Activated T-cell treated with anti-CD3 and anti-CD28 coated beads, Interleukin-2, amount 50 U/mL, for 72 hours (primary cell): Measurements from ENCODE around the gene VPS13A. TPM values are rescaled to one million over a fixed set of nuclear protein-coding genes. Genes with fewer than 3 reads are reported as not detected.

Experiments used
- ATAC-seq, 2 donors: fragments of 150-1000 bp; cut with Tn5 transposase; replicated peaks in 1 of 2; 2 replicates each; pipeline ENCODE4 v1.10.0; 2021; ENCODE audit warnings: moderate library complexity in 2 of 2, mild to moderate bottlenecking in 1 of 2
- DNase-seq, 2 donors: peaks; one replicate each; pipeline ENCODE4 v3.0.0; 2021 to 2022; ENCODE audit warnings: mixed read lengths in 1 of 2
- H3K27ac Mint-ChIP-seq: one replicate; pipeline ENCODE4 v1.8.0; 2022; ENCODE audit warnings: mild to moderate bottlenecking, moderate library complexity, mixed read lengths
- H3K27me3 Mint-ChIP-seq: one replicate; pipeline ENCODE4 v1.8.0; 2022; ENCODE audit warnings: low read depth, mixed read lengths
- H3K36me3 Mint-ChIP-seq, 2 donors: one replicate each; pipeline ENCODE4 v1.8.0; 2022; ENCODE audit warnings: mixed read lengths in 2 of 2, mild to moderate bottlenecking in 1 of 2; ENCODE audit not compliant: insufficient read depth in 2 of 2
- H3K4me1 Mint-ChIP-seq: one replicate; pipeline ENCODE4 v1.8.0; 2022; ENCODE audit warnings: low read depth, mixed read lengths
- H3K4me3 Mint-ChIP-seq, 2 donors: one replicate each; pipeline ENCODE4 v1.8.0; 2022; ENCODE audit warnings: mild to moderate bottlenecking in 2 of 2, mixed read lengths in 2 of 2, moderate library complexity in 2 of 2
- H3K9me3 Mint-ChIP-seq, 2 donors: one replicate each; pipeline ENCODE4 v1.8.0; 2022; ENCODE audit warnings: mixed read lengths in 2 of 2
- total RNA-seq, 2 donors: library from RNA; stranded (reverse); gene quantifications; one replicate each; pipeline ENCODE4 v1.2.3, GENCODE V29; 2022

The VPS13A gene
- total RNA-seq, 2 donors from 2014 or later, result 29.7 to 30.1 TPM

GRCh38 chr9:77166193-77166592, 11.1 kb upstream of the VPS13A start:
- H3K27me3 Mint-ChIP-seq, result peaks cover 2% of the 10 kb centered on the region

GRCh38 chr9:77170991-77171699, 6.2 kb upstream of the VPS13A start:
- DNase-seq (no peak), ATAC-seq (no peak)
- Mint-ChIP-seq H3K9me3 (no peaks in the 10 kb centered on the region), H3K4me1 (no peaks in the 10 kb centered on the region), H3K36me3 (no peaks in the 10 kb centered on the region), H3K27ac (no peak overlapping the region), H3K4me3 (no peak overlapping the region), H3K27me3 (no peaks in the 10 kb centered on the region)

More at GRCh38 chr9:77166193-77166592, 11.1 kb upstream of the VPS13A start:
- no peaks in the 10 kb centered on the region for H3K4me1 Mint-ChIP-seq
- H3K4me3 Mint-ChIP-seq, result no peak overlapping the region
- ATAC-seq (no peak), DNase-seq (no peak)
- H3K36me3 Mint-ChIP-seq, result no peaks in the 10 kb centered on the region
- no peak overlapping the region for H3K27ac Mint-ChIP-seq
- no peaks in the 10 kb centered on the region for H3K9me3 Mint-ChIP-seq

- Mint-ChIP-seq H3K27me3 (no peaks in the 10 kb centered on the region), H3K4me3 (no peak overlapping the region), H3K4me1 (peaks cover 16% of the 10 kb centered on the region), H3K27ac (no peak overlapping the region), H3K9me3 (no peaks in the 10 kb centered on the region), H3K36me3 (peaks cover 0 to 3% of the 10 kb centered on the region in 2 donors)
- ATAC-seq (no peak), DNase-seq (no peak)
These were observed 2.2 kb upstream of the VPS13A start for GRCh38 chr9:77175151-77175550.

- H3K4me1 Mint-ChIP-seq, result peaks cover 16% of the 10 kb centered on the region
- no peaks in the 10 kb centered on the region for H3K27me3 Mint-ChIP-seq
- H3K9me3 Mint-ChIP-seq, result no peaks in the 10 kb centered on the region
- peaks cover 0 to 3% of the 10 kb centered on the region in 2 donors for H3K36me3 Mint-ChIP-seq
- DNase-seq (no peak), ATAC-seq (no peak)
- peak overlapping the region; percentile 94 to 96 for H3K4me3 Mint-ChIP-seq
- peak overlapping the region; percentile 48 for H3K27ac Mint-ChIP-seq
These were observed 1.2 kb upstream of the VPS13A start for GRCh38 chr9:77176106-77176505.

- Mint-ChIP-seq H3K4me3 (peak overlapping the region; percentile 94 to 96), H3K9me3 (no peaks in the 10 kb centered on the region), H3K27ac (peak overlapping the region; percentile 56), H3K4me1 (peaks cover 16% of the 10 kb centered on the region), H3K27me3 (no peaks in the 10 kb centered on the region), H3K36me3 (peaks cover 0 to 3% of the 10 kb centered on the region in 2 donors)
- ATAC-seq (no peak), DNase-seq (no peak)
These were observed 620 bp upstream of the VPS13A start for GRCh38 chr9:77176686-77177142.

- ATAC-seq, result peak in 1 of 2 donors; percentile 15
- peak overlapping the region; percentile 96 for H3K27ac Mint-ChIP-seq
- peak overlapping the region; percentile 94 to 96 for H3K4me3 Mint-ChIP-seq
- peak; percentile 59 to 61 for DNase-seq
- no peaks in the 10 kb centered on the region for H3K9me3 Mint-ChIP-seq
- peaks cover 0 to 3% of the 10 kb centered on the region in 2 donors for H3K36me3 Mint-ChIP-seq
- no peaks in the 10 kb centered on the region for H3K27me3 Mint-ChIP-seq
- H3K4me1 Mint-ChIP-seq, result peaks cover 26% of the 10 kb centered on the region
These were observed 810 bp downstream of the VPS13A start for GRCh38 chr9:77177894-77178794.

- no peaks in the 10 kb centered on the region for H3K27me3 Mint-ChIP-seq
- no peaks in the 10 kb centered on the region for H3K9me3 Mint-ChIP-seq
- peak overlapping the region; percentile 75 for H3K27ac Mint-ChIP-seq
- peaks cover 30% of the 10 kb centered on the region for H3K4me1 Mint-ChIP-seq
- H3K4me3 Mint-ChIP-seq, result peak overlapping the region; percentile 94 to 96
- no peak for ATAC-seq
- DNase-seq, result no peak
- H3K36me3 Mint-ChIP-seq, result peaks cover 0 to 3% of the 10 kb centered on the region in 2 donors
These were observed 2.7 kb downstream of the VPS13A start for GRCh38 chr9:77180056-77180455.

GRCh38 chr9:77183581-77183980, 6.2 kb downstream of the VPS13A start:
- H3K4me1 Mint-ChIP-seq, result peaks cover 25% of the 10 kb centered on the region
- no peak overlapping the region for H3K4me3 Mint-ChIP-seq
- peaks cover 0 to 4% of the 10 kb centered on the region in 2 donors for H3K9me3 Mint-ChIP-seq
- no peaks in the 10 kb centered on the region for H3K27me3 Mint-ChIP-seq
- H3K36me3 Mint-ChIP-seq, result peaks cover 0 to 2% of the 10 kb centered on the region in 2 donors
- ATAC-seq (no peak), DNase-seq (no peak)
- H3K27ac Mint-ChIP-seq, result no peak overlapping the region

GRCh38 chr9:77188242-77188641, 10.9 kb downstream of the VPS13A start:
- no peak for ATAC-seq
- no peak overlapping the region for H3K27ac Mint-ChIP-seq
- H3K4me3 Mint-ChIP-seq, result no peak overlapping the region
- no peaks in the 10 kb centered on the region for H3K27me3 Mint-ChIP-seq
- H3K36me3 Mint-ChIP-seq, result peaks cover 4 to 5% of the 10 kb centered on the region in 2 donors
- no peak for DNase-seq
- peaks cover 2 to 4% of the 10 kb centered on the region in 2 donors for H3K9me3 Mint-ChIP-seq
- peaks cover 40% of the 10 kb centered on the region for H3K4me1 Mint-ChIP-seq

GRCh38 chr9:77194423-77194822, 17.1 kb downstream of the VPS13A start:
- H3K27me3 Mint-ChIP-seq, result no peaks in the 10 kb centered on the region
- H3K4me3 Mint-ChIP-seq, result no peak overlapping the region
- no peak for ATAC-seq
- no peak for DNase-seq
- peaks cover 1 to 2% of the 10 kb centered on the region in 2 donors for H3K36me3 Mint-ChIP-seq
- H3K4me1 Mint-ChIP-seq, result peaks cover 44% of the 10 kb centered on the region
- no peak overlapping the region for H3K27ac Mint-ChIP-seq
- H3K9me3 Mint-ChIP-seq, result no peaks in the 10 kb centered on the region

GRCh38 chr9:77210116-77210515, 32.8 kb downstream of the VPS13A start:
- no peaks in the 10 kb centered on the region for H3K4me1 Mint-ChIP-seq

GRCh38 chr9:77211561-77211960, 34.2 kb downstream of the VPS13A start:
- Mint-ChIP-seq H3K27me3 (no peaks in the 10 kb centered on the region), H3K36me3 (peaks cover under 1 to 3% of the 10 kb centered on the region in 2 donors), H3K9me3 (no peaks in the 10 kb centered on the region), H3K4me3 (no peak overlapping the region), H3K4me1 (no peaks in the 10 kb centered on the region), H3K27ac (no peak overlapping the region)
- DNase-seq (no peak), ATAC-seq (no peak)

More at GRCh38 chr9:77210116-77210515, 32.8 kb downstream of the VPS13A start:
- Mint-ChIP-seq H3K4me3 (no peak overlapping the region), H3K27ac (no peak overlapping the region), H3K36me3 (peaks cover 3% of the 10 kb centered on the region in 2 donors), H3K9me3 (no peaks in the 10 kb centered on the region), H3K27me3 (no peaks in the 10 kb centered on the region)
- DNase-seq (no peak), ATAC-seq (no peak)

- H3K9me3 Mint-ChIP-seq, result no peaks in the 10 kb centered on the region
- ATAC-seq (no peak), DNase-seq (no peak)
- no peak overlapping the region for H3K4me3 Mint-ChIP-seq
- no peak overlapping the region for H3K27ac Mint-ChIP-seq
- H3K36me3 Mint-ChIP-seq, result peaks cover 2 to 3% of the 10 kb centered on the region in 2 donors
- no peaks in the 10 kb centered on the region for H3K27me3 Mint-ChIP-seq
- H3K4me1 Mint-ChIP-seq, result no peaks in the 10 kb centered on the region
These were observed 35.5 kb downstream of the VPS13A start for GRCh38 chr9:77212801-77213200.
